Uterus (tissue), 4 donors: Measurements from ENCODE around the gene NUP58. TPM values are rescaled to one million over a fixed set of nuclear protein-coding genes. Genes with fewer than 3 reads are reported as not detected.
A peak's percentile ranks its signal among the peaks of the same experiment; 100 is the strongest.

Experiments
- DNase-seq, 2 donors: peaks; one replicate each; pipeline ENCODE4 v3.0.0-alpha.2; 2019 to 2020
- H3K27ac ChIP-seq, 2 donors: fragments of 200-600 bp; sonication (generic); 1 replicate in 1 of 2; 2 replicates in 1 of 2; pipeline ENCODE4 v1.5.1; 2016 to 2018
- H3K27me3 ChIP-seq, 2 donors: fragments of 200-600 bp; sonication (generic); one replicate each; pipeline ENCODE4 v1.5.1; 2018 to 2019; ENCODE audit warnings: control low read depth in 1 of 2
- H3K36me3 ChIP-seq, 2 donors: fragments of 200-600 bp; sonication (generic); one replicate each; pipeline ENCODE4 v1.5.1; 2019; ENCODE audit warnings: control low read depth in 1 of 2
- H3K4me1 ChIP-seq, 2 donors: fragments of 200-600 bp; sonication (generic); one replicate each; pipeline ENCODE4 v1.5.1; 2018 to 2019; ENCODE audit warnings: control low read depth in 1 of 2
- H3K4me3 ChIP-seq, 2 donors: fragments of 200-600 bp; sonication (generic); 1 replicate in 1 of 2; 2 replicates in 1 of 2; pipeline ENCODE4 v1.5.1; 2018 to 2019; ENCODE audit warnings: mild to moderate bottlenecking in 1 of 2
- H3K9me3 ChIP-seq, 2 donors: fragments of 200-600 bp; sonication (generic); one replicate each; pipeline ENCODE4 v1.5.1; 2019; ENCODE audit warnings: control low read depth in 1 of 2
- CTCF ChIP-seq, 4 experiments: fragments of 200-600 bp in 2 of 4; fragments of 450-650 bp in 2 of 4; sonication (generic) in 2 of 4; IDR thresholded peaks; one replicate each; pipeline ENCODE4 v1.5.1; 2016 to 2019; ENCODE audit warnings: antibody characterized with exemption in 4 of 4, mild to moderate bottlenecking in 2 of 4, moderate library complexity in 1 of 4
- POLR2A ChIP-seq, 2 donors: fragments of 450-650 bp; IDR thresholded peaks; one replicate each; pipeline ENCODE4 v1.6.1; 2016; ENCODE audit warnings: antibody characterized with exemption in 2 of 2, mild to moderate bottlenecking in 1 of 2, moderate library complexity in 1 of 2
- intact Hi-C: fragments of 100-400 bp; cut with DNase I; formaldehyde crosslinking; loops from one replicate; pipeline ENCODE4 v1.15.1; 2023; ENCODE audit warnings: low total_unique reads
- total RNA-seq, 4 donors: library from RNA; depleted of rRNA in 3 of 4; stranded (reverse); fragments of >200 nt in 3 of 4; gene quantifications; one replicate each; pipeline versions ENCODE4 v1.1.0 to v1.2.4, GENCODE V29; 2014 to 2023
- donor health status: DM: yes; HTN: yes; CAD: no.

The NUP58 gene, protein sequence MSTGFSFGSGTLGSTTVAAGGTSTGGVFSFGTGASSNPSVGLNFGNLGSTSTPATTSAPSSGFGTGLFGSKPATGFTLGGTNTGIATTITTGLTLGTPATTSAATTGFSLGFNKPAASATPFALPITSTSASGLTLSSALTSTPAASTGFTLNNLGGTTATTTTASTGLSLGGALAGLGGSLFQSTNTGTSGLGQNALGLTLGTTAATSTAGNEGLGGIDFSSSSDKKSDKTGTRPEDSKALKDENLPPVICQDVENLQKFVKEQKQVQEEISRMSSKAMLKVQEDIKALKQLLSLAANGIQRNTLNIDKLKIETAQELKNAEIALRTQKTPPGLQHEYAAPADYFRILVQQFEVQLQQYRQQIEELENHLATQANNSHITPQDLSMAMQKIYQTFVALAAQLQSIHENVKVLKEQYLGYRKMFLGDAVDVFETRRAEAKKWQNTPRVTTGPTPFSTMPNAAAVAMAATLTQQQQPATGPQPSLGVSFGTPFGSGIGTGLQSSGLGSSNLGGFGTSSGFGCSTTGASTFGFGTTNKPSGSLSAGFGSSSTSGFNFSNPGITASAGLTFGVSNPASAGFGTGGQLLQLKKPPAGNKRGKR
- total RNA-seq, result 100 to 1,000 TPM in 1 of 4 donors, 10 to 100 TPM in 3; 49.7 to 130 (median 61.1) TPM

DNA sequence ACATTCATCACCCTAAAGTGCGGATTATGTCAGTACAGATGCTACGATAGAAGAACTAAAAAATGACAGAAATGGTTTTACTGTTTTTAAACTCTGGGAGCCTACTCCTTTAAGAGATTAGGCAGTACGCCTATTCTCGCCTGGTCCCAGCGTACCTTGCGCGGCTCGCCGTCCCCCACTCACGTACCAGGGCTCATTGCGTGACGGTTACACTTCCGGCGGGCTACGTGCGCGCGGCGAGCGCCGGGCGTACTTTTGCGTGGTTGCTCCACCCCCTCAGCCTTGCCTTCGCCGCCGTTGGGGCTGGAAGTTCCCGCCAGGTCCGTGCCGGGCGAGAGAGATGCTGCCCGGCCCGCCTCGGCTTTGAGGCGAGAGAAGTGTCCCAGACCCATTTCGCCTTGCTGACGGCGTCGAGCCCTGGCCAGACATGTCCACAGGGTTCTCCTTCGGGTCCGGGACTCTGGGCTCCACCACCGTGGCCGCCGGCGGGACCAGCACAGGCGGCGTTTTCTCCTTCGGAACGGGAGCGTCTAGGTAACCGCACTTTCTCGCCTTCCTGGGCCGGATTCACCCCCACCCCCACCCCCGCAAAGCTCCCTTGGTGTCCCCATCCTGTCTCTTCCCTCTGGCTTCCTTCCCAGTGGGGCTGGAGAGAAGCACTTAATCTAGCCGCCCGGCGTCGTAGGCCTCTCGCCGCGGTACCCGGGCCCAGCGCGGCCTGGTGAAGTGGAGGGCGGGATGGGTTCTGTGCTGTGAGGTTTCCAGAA is at the start of gene NUP58:
TSS of gene NUP58 (plus strand) at position 279 of the 767 bp plus-strand sequence. CDS start at position 428, 149 bp downstream.
- DNase-seq, result peak; percentile 93
- H3K27ac ChIP-seq, result peak within 1 kb of the TSS; percentile 88 to 92
- intact Hi-C loops, result no loop called here
- H3K9me3 ChIP-seq, result no peaks in the 10 kb centered on the region
- peaks cover 0 to 7% of the 10 kb centered on the region in 2 donors for H3K4me1 ChIP-seq
- H3K4me3 ChIP-seq, result peak within 1 kb of the TSS; percentile 65 to 73
- TF ChIP-seq CTCF (IDR thresholded peaks at IDR 0.05) (peak in 2 of 4 experiments; percentile 9 to 53), POLR2A (IDR thresholded peaks at IDR 0.05) (peak; percentile 82 to 83)
- H3K36me3 ChIP-seq, result no peaks in the 10 kb centered on the region
- H3K27me3 ChIP-seq, result no peaks in the 10 kb centered on the region

DNA sequence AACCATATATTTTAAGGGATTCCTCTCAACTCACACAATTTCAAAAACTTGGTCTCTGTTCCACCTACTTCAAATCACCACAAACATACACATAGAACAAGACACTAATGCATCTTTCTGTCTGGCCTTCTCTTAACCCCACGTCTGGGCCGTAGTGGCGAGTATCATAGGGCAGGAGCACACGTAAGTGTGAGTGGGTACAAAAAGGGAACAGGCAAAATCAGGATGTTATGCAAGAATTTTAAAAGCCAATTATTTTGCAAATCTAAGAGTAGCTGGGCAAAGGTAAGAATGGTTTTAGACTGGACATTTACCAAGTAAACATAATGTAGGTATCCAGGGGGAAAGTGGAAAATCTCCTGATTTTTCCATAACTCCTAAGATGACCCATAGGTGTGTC is 49.2 kb upstream of the NUP58 start:
- TF ChIP-seq CTCF (IDR thresholded peaks at IDR 0.05) (no peak), POLR2A (IDR thresholded peaks at IDR 0.05) (no peak)
- H3K27me3 ChIP-seq, result no peaks in the 10 kb centered on the region
- H3K9me3 ChIP-seq, result no peaks in the 10 kb centered on the region
- H3K27ac ChIP-seq, result no peak overlapping the region
- H3K4me3 ChIP-seq, result no peak overlapping the region
- H3K4me1 ChIP-seq, result no peaks in the 10 kb centered on the region
- DNase-seq, result no peak
- intact Hi-C loops, result no loop called here
- no peaks in the 10 kb centered on the region for H3K36me3 ChIP-seq

DNA sequence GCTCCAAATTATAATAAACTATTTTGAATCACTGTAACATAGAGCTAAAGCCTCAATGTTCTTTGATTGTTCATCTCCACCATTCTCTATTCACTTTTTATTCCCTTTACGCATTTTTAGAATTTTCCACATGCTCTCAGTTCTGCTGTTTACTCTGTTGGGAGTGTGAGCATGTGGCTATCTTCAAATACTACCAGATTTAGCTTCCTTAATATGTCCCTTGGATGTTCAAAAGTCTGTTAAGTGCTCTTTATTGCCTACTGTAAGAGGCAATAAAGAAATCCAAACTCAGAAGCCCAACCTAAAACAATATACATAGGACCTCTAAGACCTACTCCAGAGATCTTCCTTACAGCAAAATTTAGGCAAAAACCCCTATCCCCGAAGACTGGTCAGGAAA is 48.7 kb upstream of the NUP58 start:
- DNase-seq, result no peak
- Histone ChIP-seq H3K4me3 (no peak overlapping the region), H3K36me3 (no peaks in the 10 kb centered on the region), H3K9me3 (no peaks in the 10 kb centered on the region), H3K27me3 (no peaks in the 10 kb centered on the region), H3K27ac (no peak overlapping the region), H3K4me1 (no peaks in the 10 kb centered on the region)
- no peak for TF ChIP-seq POLR2A (IDR thresholded peaks at IDR 0.05)
- no peak for TF ChIP-seq CTCF (IDR thresholded peaks at IDR 0.05)
- intact Hi-C loops, result no loop called here

- TF ChIP-seq CTCF (IDR thresholded peaks at IDR 0.05), result no peak
- no peak for TF ChIP-seq POLR2A (IDR thresholded peaks at IDR 0.05)
- DNase-seq, result no peak
- Histone ChIP-seq H3K4me1 (no peaks in the 10 kb centered on the region), H3K27me3 (no peaks in the 10 kb centered on the region), H3K4me3 (no peak overlapping the region), H3K27ac (no peak overlapping the region), H3K36me3 (no peaks in the 10 kb centered on the region), H3K9me3 (no peaks in the 10 kb centered on the region)
- intact Hi-C loops, result no loop called here
Observed at GRCh38 chr13:25253702-25254101, 47.7 kb upstream of the NUP58 start.
